ENCODE results near the gene RMND1.

- TF ChIP-seq CTCF (IDR thresholded peaks at IDR 0.05; ENCODE audit: low read length) (no peak), EZH2 (IDR thresholded peaks at IDR 0.05; ENCODE audit: borderline replicate concordance, low read length) (no peak)
Measured at GRCh38 chr6:151403919-151404308, 48.0 kb downstream of the RMND1 start.

Measured in OCI-LY1 (cell line).